SU-DHL-6 (cell line): ENCODE data around the gene SH2D1B.

ENCODE experiments used
- H2AFZ ChIP-seq: fragments of 200-600 bp; sonication (generic); 2 replicates; pipeline ENCODE4 v1.6.1; 2014; ENCODE audit warnings: low read depth, mild to moderate bottlenecking, moderate library complexity, mixed read lengths, antibody characterized with exemption, low read length; ENCODE audit not compliant: severe bottlenecking
- H3F3A ChIP-seq: fragments of 200-600 bp; shearing (Covaris generic); 2 replicates; pipeline ENCODE4 v1.6.0; 2016; ENCODE audit warnings: antibody characterized with exemption, mild to moderate bottlenecking; ENCODE audit not compliant: insufficient read depth
- H3K27ac ChIP-seq: fragments of 200-600 bp; sonication (generic); 2 replicates; pipeline ENCODE4 v1.5.1; 2016; ENCODE audit warnings: low read depth, mild to moderate bottlenecking, low read length, moderate library complexity, mixed read lengths
- H3K27me3 ChIP-seq: fragments of 200-600 bp; sonication (generic), shearing (Covaris generic); 2 replicates; pipeline ENCODE4 v1.6.0; 2014; ENCODE audit warnings: mild to moderate bottlenecking, low read length
- H3K36me3 ChIP-seq: fragments of 200-600 bp; sonication (generic); 2 replicates; pipeline ENCODE4 v1.6.1; 2014; ENCODE audit warnings: mild to moderate bottlenecking, low read length, mixed read lengths
- H3K4me2 ChIP-seq: fragments of 300-600, 200-600 bp; shearing (Covaris generic), sonication (generic); 2 replicates; pipeline ENCODE4 v1.6.0; 2014; ENCODE audit warnings: low read length, low read depth, mild to moderate bottlenecking; ENCODE audit not compliant: poor library complexity, severe bottlenecking
- H3K4me3 ChIP-seq: fragments of 200-600 bp; sonication (generic); 2 replicates; pipeline ENCODE4 v1.5.1; 2014; ENCODE audit warnings: antibody characterized with exemption, low read length, mild to moderate bottlenecking, mixed read lengths; ENCODE audit not compliant: insufficient read depth, poor library complexity, severe bottlenecking
- H3K79me2 ChIP-seq: fragments of 200-600 bp; sonication (generic); 2 replicates; pipeline ENCODE4 v1.6.1; 2014; ENCODE audit warnings: mild to moderate bottlenecking, low read length, moderate library complexity; ENCODE audit not compliant: insufficient read depth
- H3K9ac ChIP-seq: fragments of 200-600 bp; sonication (generic); 2 replicates; pipeline ENCODE4 v1.7.0; 2014; ENCODE audit warnings: mild to moderate bottlenecking, low read length
- H3K9me2 ChIP-seq: fragments of 200-600 bp; sonication (generic); replicated peaks from 2 replicates; pipeline ENCODE4 v1.6.1; 2014; ENCODE audit warnings: low read length; ENCODE audit not compliant: insufficient read depth
- H3K9me3 ChIP-seq: fragments of 200-600 bp; sonication (generic); 2 replicates; pipeline ENCODE4 v1.6.1; 2014; ENCODE audit warnings: low read length, mixed read lengths; ENCODE audit not compliant: insufficient read depth
- H4K20me1 ChIP-seq: fragments of 200-600 bp; sonication (generic); 2 replicates; pipeline ENCODE4 v1.6.1; 2014; ENCODE audit warnings: low read depth, mild to moderate bottlenecking, antibody characterized with exemption, low read length, moderate library complexity, mixed read lengths
- EZH2phosphoT487 ChIP-seq: fragments of 200-600 bp; sonication (generic), shearing (Covaris generic); conservative IDR thresholded peaks from 2 replicates; pipeline ENCODE4 v1.6.1; 2018; ENCODE audit warnings: mild to moderate bottlenecking, antibody characterized with exemption, low read length, moderate library complexity, mixed read lengths
- TF ChIP-seq, protein P1 (sequence below): fragments of 200-600 bp; sonication (generic); IDR thresholded peaks from one replicate; pipeline ENCODE4 v1.5.1; 2017; ENCODE audit warnings: antibody characterized with exemption, mild to moderate bottlenecking, low read length, moderate library complexity; ENCODE audit not compliant: insufficient read depth, poor library complexity, severe bottlenecking

The SH2D1B gene

DNA sequence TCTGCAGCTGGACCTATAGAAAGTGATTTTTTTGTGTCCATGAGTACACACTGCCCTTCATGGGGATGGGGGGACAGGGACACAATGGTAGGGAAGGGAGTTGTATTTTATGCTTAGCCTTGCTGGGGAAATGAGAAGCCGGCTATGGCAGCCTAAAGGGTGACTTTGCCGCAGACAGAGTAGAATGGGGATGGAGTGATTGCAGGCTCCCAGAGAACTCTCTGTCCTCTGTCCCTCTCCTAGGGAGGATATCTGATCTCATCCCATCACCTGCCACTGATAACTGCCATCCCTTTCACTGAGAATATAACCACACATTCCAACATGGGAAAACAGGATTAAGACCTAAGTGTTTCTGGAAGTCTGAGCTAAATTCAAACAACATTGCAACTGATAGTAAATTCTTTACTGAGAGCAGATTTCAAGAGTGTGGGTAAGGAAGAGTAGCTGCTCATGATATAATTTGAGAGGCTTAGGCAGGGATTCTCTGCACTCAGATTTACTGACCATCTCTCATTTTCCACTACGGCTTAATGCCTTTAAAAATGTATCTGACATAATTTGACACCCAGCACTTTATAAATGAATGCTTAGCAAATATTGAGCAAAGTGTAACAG lies 13.9 kb downstream of the SH2D1B start:
- H3K27ac ChIP-seq = no peak overlapping the region
- H2AFZ ChIP-seq = no peak overlapping the region
- H3K9me3 ChIP-seq = no peaks in the 10 kb centered on the region
- no peaks in the 10 kb centered on the region for H4K20me1 ChIP-seq
- H3F3A ChIP-seq = no peaks in the 10 kb centered on the region
- H3K27me3 ChIP-seq = no peaks in the 10 kb centered on the region
- H3K4me3 ChIP-seq = no peak overlapping the region
- H3K36me3 ChIP-seq = no peaks in the 10 kb centered on the region
- no peak overlapping the region for H3K9ac ChIP-seq
- no peak for TF ChIP-seq EZH2phosphoT487
- TF ChIP-seq, protein P1, sequence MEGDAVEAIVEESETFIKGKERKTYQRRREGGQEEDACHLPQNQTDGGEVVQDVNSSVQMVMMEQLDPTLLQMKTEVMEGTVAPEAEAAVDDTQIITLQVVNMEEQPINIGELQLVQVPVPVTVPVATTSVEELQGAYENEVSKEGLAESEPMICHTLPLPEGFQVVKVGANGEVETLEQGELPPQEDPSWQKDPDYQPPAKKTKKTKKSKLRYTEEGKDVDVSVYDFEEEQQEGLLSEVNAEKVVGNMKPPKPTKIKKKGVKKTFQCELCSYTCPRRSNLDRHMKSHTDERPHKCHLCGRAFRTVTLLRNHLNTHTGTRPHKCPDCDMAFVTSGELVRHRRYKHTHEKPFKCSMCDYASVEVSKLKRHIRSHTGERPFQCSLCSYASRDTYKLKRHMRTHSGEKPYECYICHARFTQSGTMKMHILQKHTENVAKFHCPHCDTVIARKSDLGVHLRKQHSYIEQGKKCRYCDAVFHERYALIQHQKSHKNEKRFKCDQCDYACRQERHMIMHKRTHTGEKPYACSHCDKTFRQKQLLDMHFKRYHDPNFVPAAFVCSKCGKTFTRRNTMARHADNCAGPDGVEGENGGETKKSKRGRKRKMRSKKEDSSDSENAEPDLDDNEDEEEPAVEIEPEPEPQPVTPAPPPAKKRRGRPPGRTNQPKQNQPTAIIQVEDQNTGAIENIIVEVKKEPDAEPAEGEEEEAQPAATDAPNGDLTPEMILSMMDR = no peak
- no peak overlapping the region for H3K4me2 ChIP-seq
- no peaks in the 10 kb centered on the region for H3K79me2 ChIP-seq
- no peaks in the 10 kb centered on the region for H3K9me2 ChIP-seq

GRCh38 chr1:162397039-162397448 lies 14.9 kb downstream of the SH2D1B start:
- Histone ChIP-seq H3K9ac (no peak overlapping the region), H3K9me3 (no peaks in the 10 kb centered on the region), H3K4me2 (no peak overlapping the region), H4K20me1 (no peaks in the 10 kb centered on the region), H2AFZ (no peak overlapping the region), H3K27ac (no peak overlapping the region), H3K4me3 (no peak overlapping the region), H3K79me2 (no peaks in the 10 kb centered on the region), H3K9me2 (no peaks in the 10 kb centered on the region), H3K27me3 (no peaks in the 10 kb centered on the region), H3F3A (no peaks in the 10 kb centered on the region), H3K36me3 (no peaks in the 10 kb centered on the region)
- TF ChIP-seq, protein P1 = no peak
- no peak for TF ChIP-seq EZH2phosphoT487

DNA sequence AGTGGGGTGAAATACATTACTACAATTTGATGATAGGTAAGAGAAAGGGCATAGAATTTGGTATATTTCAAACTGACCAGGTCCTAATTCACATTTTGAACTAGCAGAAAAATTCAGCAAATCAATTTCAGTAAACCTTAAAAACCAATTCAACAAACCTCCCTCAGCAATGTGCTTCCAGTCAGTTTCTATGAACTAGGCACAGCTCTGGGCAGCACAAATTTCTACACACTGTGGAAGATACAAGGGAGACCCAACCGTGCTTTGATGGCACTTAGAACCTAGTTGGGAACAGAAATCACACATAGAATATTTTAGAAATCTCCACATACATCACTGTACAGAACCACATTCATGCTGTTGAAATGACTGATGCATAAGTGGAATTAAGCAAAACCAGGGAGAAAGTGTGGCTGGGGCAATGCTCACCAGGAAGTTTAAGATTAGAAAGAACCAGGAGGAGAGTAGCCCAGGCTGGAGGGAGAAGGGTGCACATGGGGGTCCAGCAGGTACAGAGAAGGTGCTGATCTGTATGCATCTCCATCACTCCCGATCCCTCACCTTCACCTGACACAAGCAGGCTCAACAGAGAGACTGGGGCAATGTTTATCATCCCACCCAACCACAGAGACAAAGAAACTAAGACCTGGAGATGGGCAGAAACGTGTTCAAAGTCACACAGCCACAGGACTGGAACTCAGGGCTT lies 15.6 kb downstream of the SH2D1B start:
- H3K27ac ChIP-seq = no peak overlapping the region
- H3K9ac ChIP-seq = no peak overlapping the region
- H3K36me3 ChIP-seq = no peaks in the 10 kb centered on the region
- no peaks in the 10 kb centered on the region for H3K27me3 ChIP-seq
- H3K4me2 ChIP-seq = no peak overlapping the region
- H4K20me1 ChIP-seq = no peaks in the 10 kb centered on the region
- H3K9me3 ChIP-seq = no peaks in the 10 kb centered on the region
- no peaks in the 10 kb centered on the region for H3K9me2 ChIP-seq
- H2AFZ ChIP-seq = no peak overlapping the region
- TF ChIP-seq EZH2phosphoT487 = no peak
- TF ChIP-seq, protein P1 = no peak
- no peak overlapping the region for H3K4me3 ChIP-seq
- H3K79me2 ChIP-seq = no peaks in the 10 kb centered on the region
- H3F3A ChIP-seq = no peaks in the 10 kb centered on the region
